ENCODE results near the gene DHDDS.

The DHDDS gene

GRCh38 chr1:26403656-26404055, 28.5 kb upstream of the DHDDS start:
- H3K27me3 ChIP-seq (replicated peaks; ENCODE audit: control insufficient read depth, insufficient read depth, low read length, poor library complexity, severe bottlenecking): no peaks in the 10 kb centered on the region
- no peaks in the 10 kb centered on the region for H3K9me3 ChIP-seq (ENCODE audit: control insufficient read depth, low read length)
- no peaks in the 10 kb centered on the region for H3K36me3 ChIP-seq (ENCODE audit: control insufficient read depth, insufficient read depth, low read length)
- H3K4me3 ChIP-seq (ENCODE audit: insufficient read depth, low read depth, low read length, poor library complexity, severe bottlenecking): no peak overlapping the region
- DNase-seq: no peak
- H3K27ac ChIP-seq (ENCODE audit: insufficient read depth, low read length, poor library complexity, severe bottlenecking): no peak overlapping the region
- H3K4me1 ChIP-seq (ENCODE audit: control insufficient read depth, insufficient read depth, low read length, poor library complexity, severe bottlenecking): peaks cover under 1% of the 10 kb centered on the region

- Histone ChIP-seq H3K4me1 (ENCODE audit: control insufficient read depth, insufficient read depth, low read length, poor library complexity, severe bottlenecking) (peaks cover 11% of the 10 kb centered on the region), H3K36me3 (ENCODE audit: control insufficient read depth, insufficient read depth, low read length) (no peaks in the 10 kb centered on the region), H3K4me3 (ENCODE audit: insufficient read depth, low read depth, low read length, poor library complexity, severe bottlenecking) (no peak overlapping the region), H3K27ac (ENCODE audit: insufficient read depth, low read length, poor library complexity, severe bottlenecking) (no peak overlapping the region), H3K27me3 (replicated peaks; ENCODE audit: control insufficient read depth, insufficient read depth, low read length, poor library complexity, severe bottlenecking) (no peaks in the 10 kb centered on the region), H3K9me3 (ENCODE audit: control insufficient read depth, low read length) (no peaks in the 10 kb centered on the region)
- no peak for DNase-seq
Observed at GRCh38 chr1:26404641-26405040, 27.5 kb upstream of the DHDDS start.

DNA sequence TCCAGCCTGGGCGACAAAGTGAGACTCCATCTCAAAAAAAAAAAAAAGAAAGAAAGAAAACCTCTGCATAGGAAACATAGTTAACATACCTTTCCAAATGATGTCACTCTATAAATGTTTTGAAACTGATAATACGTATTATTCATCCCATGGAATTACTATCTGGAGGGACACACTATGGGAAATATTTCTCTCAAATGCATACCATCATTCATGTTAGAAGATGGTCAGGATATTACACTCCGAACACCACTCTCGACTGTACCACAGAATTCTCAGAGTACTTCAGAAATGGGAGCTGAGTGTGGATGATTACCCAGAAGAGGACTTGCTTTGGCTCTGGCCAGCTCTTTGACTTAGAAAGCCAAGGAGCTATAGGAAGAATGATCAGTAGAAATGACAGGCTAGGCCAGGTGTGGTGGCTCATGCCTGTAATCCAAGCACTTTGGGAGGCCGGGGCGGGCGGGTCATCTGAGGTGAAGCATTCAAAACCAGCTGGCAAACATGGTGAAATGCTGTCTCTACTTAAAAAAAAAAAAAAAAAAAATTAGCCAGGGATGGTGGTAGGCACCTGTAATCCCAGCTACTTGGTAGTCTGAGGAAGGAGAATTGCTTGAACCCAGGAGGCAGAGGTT, 26.7 kb upstream of the DHDDS start:
- no peaks in the 10 kb centered on the region for H3K36me3 ChIP-seq (ENCODE audit: control insufficient read depth, insufficient read depth, low read length)
- H3K4me3 ChIP-seq (ENCODE audit: insufficient read depth, low read depth, low read length, poor library complexity, severe bottlenecking): no peak overlapping the region
- H3K27me3 ChIP-seq (replicated peaks; ENCODE audit: control insufficient read depth, insufficient read depth, low read length, poor library complexity, severe bottlenecking): peaks cover 2% of the 10 kb centered on the region
- no peaks in the 10 kb centered on the region for H3K9me3 ChIP-seq (ENCODE audit: control insufficient read depth, low read length)
- no peak for DNase-seq
- no peak overlapping the region for H3K27ac ChIP-seq (ENCODE audit: insufficient read depth, low read length, poor library complexity, severe bottlenecking)
- H3K4me1 ChIP-seq (ENCODE audit: control insufficient read depth, insufficient read depth, low read length, poor library complexity, severe bottlenecking): peaks cover 14% of the 10 kb centered on the region

DNA sequence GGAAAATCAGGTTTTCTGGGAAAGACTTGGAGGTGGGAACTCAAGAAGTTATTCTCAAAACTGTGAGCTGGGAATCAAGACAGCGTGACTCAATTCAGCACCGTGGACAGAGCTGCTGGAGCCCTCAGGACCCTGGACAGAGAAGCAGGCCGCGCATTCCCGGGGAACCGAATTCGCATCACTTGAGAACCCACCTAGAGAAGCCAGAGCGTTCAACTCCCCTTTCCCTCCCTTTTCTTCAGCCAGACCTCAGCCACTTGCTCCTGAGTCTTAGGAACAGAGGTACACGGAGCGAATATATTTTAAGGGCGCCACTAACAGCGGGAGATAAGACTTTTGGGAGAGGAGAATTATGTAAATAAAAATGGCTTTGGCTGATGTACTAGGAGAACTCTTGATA, 23.5 kb upstream of the DHDDS start:
- peaks cover 27% of the 10 kb centered on the region for H3K27me3 ChIP-seq (replicated peaks; ENCODE audit: control insufficient read depth, insufficient read depth, low read length, poor library complexity, severe bottlenecking)
- H3K4me3 ChIP-seq (ENCODE audit: insufficient read depth, low read depth, low read length, poor library complexity, severe bottlenecking): no peak overlapping the region
- no peak overlapping the region for H3K27ac ChIP-seq (ENCODE audit: insufficient read depth, low read length, poor library complexity, severe bottlenecking)
- DNase-seq: peak; percentile 42 to 66 (median 59)
- no peaks in the 10 kb centered on the region for H3K9me3 ChIP-seq (ENCODE audit: control insufficient read depth, low read length)
- peaks cover 20% of the 10 kb centered on the region for H3K4me1 ChIP-seq (ENCODE audit: control insufficient read depth, insufficient read depth, low read length, poor library complexity, severe bottlenecking)
- H3K36me3 ChIP-seq (ENCODE audit: control insufficient read depth, insufficient read depth, low read length): no peaks in the 10 kb centered on the region

DNA sequence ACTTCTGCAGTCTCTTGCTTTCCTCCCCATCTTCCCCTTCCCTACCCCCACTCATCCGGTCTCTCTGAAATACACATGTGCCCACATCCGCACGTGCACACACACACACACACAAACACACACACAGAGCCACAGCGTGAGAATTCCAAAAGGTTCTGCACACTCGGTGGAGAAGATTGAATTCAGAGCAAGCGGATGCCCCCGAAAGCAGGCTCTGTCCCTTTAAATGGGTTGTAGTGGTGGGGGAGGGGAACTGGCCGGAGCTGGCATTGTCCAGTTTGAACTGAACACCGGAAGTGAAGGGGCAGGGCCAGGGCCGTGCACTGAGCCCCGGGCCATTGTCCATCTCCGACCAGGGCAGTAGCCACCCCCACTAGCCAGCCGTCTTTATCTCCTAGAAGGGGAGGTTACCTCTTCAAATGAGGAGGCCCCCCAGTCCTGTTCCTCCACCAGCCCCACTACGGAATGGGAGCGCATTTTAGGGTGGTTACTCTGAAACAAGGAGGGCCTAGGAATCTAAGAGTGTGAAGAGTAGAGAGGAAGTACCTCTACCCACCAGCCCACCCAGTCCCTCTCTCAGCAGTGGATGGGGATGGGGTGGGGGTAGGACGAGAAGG, 22.8 kb upstream of the DHDDS start:
- no peaks in the 10 kb centered on the region for H3K9me3 ChIP-seq (ENCODE audit: control insufficient read depth, low read length)
- peaks cover 20% of the 10 kb centered on the region for H3K4me1 ChIP-seq (ENCODE audit: control insufficient read depth, insufficient read depth, low read length, poor library complexity, severe bottlenecking)
- no peak overlapping the region for H3K27ac ChIP-seq (ENCODE audit: insufficient read depth, low read length, poor library complexity, severe bottlenecking)
- no peaks in the 10 kb centered on the region for H3K36me3 ChIP-seq (ENCODE audit: control insufficient read depth, insufficient read depth, low read length)
- DNase-seq: no peak
- H3K27me3 ChIP-seq (replicated peaks; ENCODE audit: control insufficient read depth, insufficient read depth, low read length, poor library complexity, severe bottlenecking): peaks cover 27% of the 10 kb centered on the region
- no peak overlapping the region for H3K4me3 ChIP-seq (ENCODE audit: insufficient read depth, low read depth, low read length, poor library complexity, severe bottlenecking)

GRCh38 chr1:26410706-26411623, 21.2 kb upstream of the DHDDS start, which contains the start of gene LIN28A:
Gene LIN28A (plus strand): TSS chr1:26410817. CDS start chr1:26410892, 75 bp downstream.
- peaks cover 20% of the 10 kb centered on the region for H3K4me1 ChIP-seq (ENCODE audit: control insufficient read depth, insufficient read depth, low read length, poor library complexity, severe bottlenecking)
- DNase-seq: no peak
- no peak within 1 kb of the TSS for H3K4me3 ChIP-seq (ENCODE audit: insufficient read depth, low read depth, low read length, poor library complexity, severe bottlenecking)
- H3K27ac ChIP-seq (ENCODE audit: insufficient read depth, low read length, poor library complexity, severe bottlenecking): no peak within 1 kb of the TSS
- peaks cover 27% of the 10 kb centered on the region for H3K27me3 ChIP-seq (replicated peaks; ENCODE audit: control insufficient read depth, insufficient read depth, low read length, poor library complexity, severe bottlenecking)
- H3K9me3 ChIP-seq (ENCODE audit: control insufficient read depth, low read length): no peaks in the 10 kb centered on the region
- no peaks in the 10 kb centered on the region for H3K36me3 ChIP-seq (ENCODE audit: control insufficient read depth, insufficient read depth, low read length)

GRCh38 chr1:26411624-26412074, 20.5 kb upstream of the DHDDS start:
- H3K36me3 ChIP-seq (ENCODE audit: control insufficient read depth, insufficient read depth, low read length): no peaks in the 10 kb centered on the region
- no peaks in the 10 kb centered on the region for H3K9me3 ChIP-seq (ENCODE audit: control insufficient read depth, low read length)
- no peak overlapping the region for H3K27ac ChIP-seq (ENCODE audit: insufficient read depth, low read length, poor library complexity, severe bottlenecking)
- no peak overlapping the region for H3K4me3 ChIP-seq (ENCODE audit: insufficient read depth, low read depth, low read length, poor library complexity, severe bottlenecking)
- peaks cover 27% of the 10 kb centered on the region for H3K27me3 ChIP-seq (replicated peaks; ENCODE audit: control insufficient read depth, insufficient read depth, low read length, poor library complexity, severe bottlenecking)
- DNase-seq: no peak
- peaks cover 20% of the 10 kb centered on the region for H3K4me1 ChIP-seq (ENCODE audit: control insufficient read depth, insufficient read depth, low read length, poor library complexity, severe bottlenecking)

- Histone ChIP-seq H3K27me3 (replicated peaks; ENCODE audit: control insufficient read depth, insufficient read depth, low read length, poor library complexity, severe bottlenecking) (peaks cover 27% of the 10 kb centered on the region), H3K4me1 (ENCODE audit: control insufficient read depth, insufficient read depth, low read length, poor library complexity, severe bottlenecking) (peaks cover 20% of the 10 kb centered on the region), H3K36me3 (ENCODE audit: control insufficient read depth, insufficient read depth, low read length) (no peaks in the 10 kb centered on the region), H3K27ac (ENCODE audit: insufficient read depth, low read length, poor library complexity, severe bottlenecking) (no peak overlapping the region), H3K4me3 (ENCODE audit: insufficient read depth, low read depth, low read length, poor library complexity, severe bottlenecking) (no peak overlapping the region), H3K9me3 (ENCODE audit: control insufficient read depth, low read length) (no peaks in the 10 kb centered on the region)
- DNase-seq: no peak
Observed at GRCh38 chr1:26412180-26412840, 19.8 kb upstream of the DHDDS start.

DNA sequence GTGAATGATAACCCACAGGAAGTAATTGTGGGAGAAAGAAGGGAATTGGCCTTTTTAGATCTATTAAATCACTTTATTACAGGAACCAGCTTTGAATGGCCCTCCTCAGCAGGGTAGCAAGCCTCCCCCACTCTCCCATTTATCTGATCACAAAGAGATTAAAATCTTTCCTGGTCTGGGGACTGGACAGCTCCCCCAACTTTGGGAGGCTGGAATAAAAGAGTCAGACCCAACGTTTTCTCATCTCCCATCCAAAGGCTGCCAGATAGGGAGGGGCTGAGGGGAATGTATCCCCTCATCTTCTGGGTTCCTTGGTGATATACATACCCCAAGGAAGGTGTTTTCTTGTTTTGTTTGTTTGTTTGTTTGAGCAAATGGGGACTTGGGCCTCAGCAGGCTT, 19.1 kb upstream of the DHDDS start:
- H3K4me1 ChIP-seq (ENCODE audit: control insufficient read depth, insufficient read depth, low read length, poor library complexity, severe bottlenecking): peaks cover 20% of the 10 kb centered on the region
- H3K4me3 ChIP-seq (ENCODE audit: insufficient read depth, low read depth, low read length, poor library complexity, severe bottlenecking): no peak overlapping the region
- no peak overlapping the region for H3K27ac ChIP-seq (ENCODE audit: insufficient read depth, low read length, poor library complexity, severe bottlenecking)
- no peaks in the 10 kb centered on the region for H3K36me3 ChIP-seq (ENCODE audit: control insufficient read depth, insufficient read depth, low read length)
- peaks cover 27% of the 10 kb centered on the region for H3K27me3 ChIP-seq (replicated peaks; ENCODE audit: control insufficient read depth, insufficient read depth, low read length, poor library complexity, severe bottlenecking)
- no peaks in the 10 kb centered on the region for H3K9me3 ChIP-seq (ENCODE audit: control insufficient read depth, low read length)
- DNase-seq: no peak
